Panc1 (cell line): ENCODE data around the gene ZC3HAV1. TPM values are rescaled to one million over a fixed set of nuclear protein-coding genes. Genes with fewer than 3 reads are reported as not detected.

Experiments used
- ATAC-seq: fragments of 200-7000 bp; cut with Tn5 transposase; 2 replicates; pipeline ENCODE4 v1.9.1; 2020; ENCODE audit warnings: mild to moderate bottlenecking, moderate library complexity
- BruUV-seq: library from RNA; stranded (reverse); fragments of 400-500 nt; replicated peaks from 2 replicates; lab custom pipeline; 2021; lab: Mats Ljungman, UMichigan
- CTCF ChIA-PET: fragments of 300-600 bp; sonication (Branson Sonifier 250); formaldehyde crosslinking; loops from one replicate; lab custom pipeline; 2022; ENCODE audit warnings: antibody characterized with exemption; lab: Charles Lee
- POLR2A ChIA-PET: fragments of 300-600 bp; sonication (Branson Sonifier 250); formaldehyde crosslinking; loops from one replicate; lab custom pipeline; 2022; ENCODE audit warnings: antibody characterized with exemption; lab: Charles Lee
- DNase-seq: peaks from one replicate; pipeline ENCODE4 v3.0.0-alpha.2; 2010; ENCODE audit warnings: low read depth, low spot score
- H3K27ac ChIP-seq: 2 replicates; pipeline ENCODE4 v1.5.1; 2011; ENCODE audit warnings: mild to moderate bottlenecking, low read length, inconsistent platforms
- H3K27me3 ChIP-seq: fragments of 200-500 bp; sonication (Bioruptor generic); 2 replicates; pipeline ENCODE4 v1.6.0; 2014; ENCODE audit warnings: low read length, inconsistent platforms; ENCODE audit not compliant: control insufficient read depth, insufficient read depth
- H3K36me3 ChIP-seq: fragments of 200-500 bp; sonication (Bioruptor generic); 2 replicates; pipeline ENCODE4 v1.5.1; 2014; ENCODE audit warnings: inconsistent platforms, mild to moderate bottlenecking, low read length, moderate library complexity; ENCODE audit not compliant: control insufficient read depth, insufficient read depth
- H3K4me1 ChIP-seq: 2 replicates; pipeline ENCODE4 v1.5.1; 2011; ENCODE audit warnings: inconsistent platforms, mild to moderate bottlenecking, low read length, moderate library complexity; ENCODE audit not compliant: control insufficient read depth, insufficient read depth
- H3K4me3 ChIP-seq, 2 experiments: 2 replicates each; pipeline ENCODE4 v1.5.1; 2011 to 2012; ENCODE audit warnings: low read depth in 2 of 2, low read length in 2 of 2, mild to moderate bottlenecking in 2 of 2, inconsistent platforms in 1 of 2, moderate library complexity in 1 of 2
- H3K9me3 ChIP-seq: fragments of 200-500 bp; sonication (Bioruptor generic); 2 replicates; pipeline ENCODE4 v1.5.1; 2014; ENCODE audit warnings: low read depth, mild to moderate bottlenecking, inconsistent platforms, low read length, moderate library complexity; ENCODE audit not compliant: control insufficient read depth, insufficient read depth
- POLR2AphosphoS5 ChIP-seq: IDR thresholded peaks from 2 replicates; pipeline ENCODE4 v1.6.1; 2012; ENCODE audit warnings: mild to moderate bottlenecking, low read depth, low read length, moderate library complexity
- SIN3A ChIP-seq: IDR thresholded peaks from 2 replicates; pipeline ENCODE4 v1.6.1; 2012; ENCODE audit warnings: low read depth, mild to moderate bottlenecking, low read length, moderate library complexity, borderline replicate concordance; ENCODE audit not compliant: insufficient read depth
- TCF7L2 ChIP-seq: IDR thresholded peaks from 2 replicates; pipeline ENCODE4 v1.6.1; 2011; ENCODE audit warnings: mild to moderate bottlenecking, low read depth, low read length, inconsistent platforms
- in situ Hi-C: cut with HindIII; loops from 2 replicates; pipeline ENCODE4 v1.10.0; 2016; ENCODE audit warnings: low sequenced_read_pairs, low pct_unique_long_range_greater_than_20kb
- intact Hi-C: fragments of 100-400 bp; cut with micrococcal nuclease; formaldehyde crosslinking; loops from one replicate; pipeline ENCODE4 v1.10.0; 2022; ENCODE audit not compliant: unreplicated experiment
- total RNA-seq: library from RNA; stranded (reverse); gene quantifications from one replicate; pipeline ENCODE4 v1.2.1, GENCODE V29; 2021; ENCODE audit not compliant: unreplicated experiment
- TF ChIP-seq, protein P1 (sequence below), 2 experiments: IDR thresholded peaks; 2 replicates each; pipeline ENCODE4 v1.6.1; 2011 to 2012; ENCODE audit warnings: low read depth in 2 of 2, control low read depth in 1 of 2, low read length in 1 of 2, mild to moderate bottlenecking in 1 of 2, moderate library complexity in 1 of 2; ENCODE audit not compliant: insufficient read depth in 1 of 2
- TF ChIP-seq, protein P2 (sequence below): fragments of 450-650 bp; IDR thresholded peaks from 2 replicates; pipeline ENCODE4 v1.5.1; 2017; ENCODE audit warnings: mild to moderate bottlenecking

Gene ZC3HAV1
- total RNA-seq, 1 experiment from 2014 or later, result 47.1 TPM

DNA sequence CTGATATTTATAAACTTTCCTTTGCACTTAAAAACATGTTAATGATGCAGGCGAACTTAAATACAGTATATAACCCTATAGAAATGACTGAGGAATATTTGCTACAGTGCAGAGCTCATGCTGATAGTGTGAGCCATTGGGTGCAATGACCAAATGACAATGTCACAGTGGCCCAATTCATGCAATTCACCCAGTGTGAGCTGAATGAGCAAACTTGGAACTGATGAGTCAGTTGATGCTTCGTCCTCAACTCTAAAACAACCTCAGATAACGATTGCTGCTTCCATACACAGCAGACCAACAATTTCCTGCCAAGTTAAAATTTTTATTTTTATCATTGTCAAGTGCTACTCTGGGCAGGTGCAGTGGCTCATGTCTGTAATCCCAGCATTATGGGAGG lies 61.5 kb downstream of the ZC3HAV1 start:
- POLR2A ChIA-PET, result no interaction called here
- CTCF ChIA-PET, result interaction anchor here (1.0 kb wide), 1 partner anchor 27 kb away, joined by 3 read pairs; no protein-coding TSS in a partner anchor
- no TSS peak for BruUV-seq
- intact Hi-C loops, result no loop called here
- Histone ChIP-seq H3K27ac (no peak overlapping the region), H3K27me3 (no peaks in the 10 kb centered on the region), H3K36me3 (peaks cover 10% of the 10 kb centered on the region), H3K4me1 (no peaks in the 10 kb centered on the region), H3K4me3 (no peak overlapping the region), H3K9me3 (no peaks in the 10 kb centered on the region)
- DNase-seq (no peak), ATAC-seq (no peak)
- TF ChIP-seq, protein P1, sequence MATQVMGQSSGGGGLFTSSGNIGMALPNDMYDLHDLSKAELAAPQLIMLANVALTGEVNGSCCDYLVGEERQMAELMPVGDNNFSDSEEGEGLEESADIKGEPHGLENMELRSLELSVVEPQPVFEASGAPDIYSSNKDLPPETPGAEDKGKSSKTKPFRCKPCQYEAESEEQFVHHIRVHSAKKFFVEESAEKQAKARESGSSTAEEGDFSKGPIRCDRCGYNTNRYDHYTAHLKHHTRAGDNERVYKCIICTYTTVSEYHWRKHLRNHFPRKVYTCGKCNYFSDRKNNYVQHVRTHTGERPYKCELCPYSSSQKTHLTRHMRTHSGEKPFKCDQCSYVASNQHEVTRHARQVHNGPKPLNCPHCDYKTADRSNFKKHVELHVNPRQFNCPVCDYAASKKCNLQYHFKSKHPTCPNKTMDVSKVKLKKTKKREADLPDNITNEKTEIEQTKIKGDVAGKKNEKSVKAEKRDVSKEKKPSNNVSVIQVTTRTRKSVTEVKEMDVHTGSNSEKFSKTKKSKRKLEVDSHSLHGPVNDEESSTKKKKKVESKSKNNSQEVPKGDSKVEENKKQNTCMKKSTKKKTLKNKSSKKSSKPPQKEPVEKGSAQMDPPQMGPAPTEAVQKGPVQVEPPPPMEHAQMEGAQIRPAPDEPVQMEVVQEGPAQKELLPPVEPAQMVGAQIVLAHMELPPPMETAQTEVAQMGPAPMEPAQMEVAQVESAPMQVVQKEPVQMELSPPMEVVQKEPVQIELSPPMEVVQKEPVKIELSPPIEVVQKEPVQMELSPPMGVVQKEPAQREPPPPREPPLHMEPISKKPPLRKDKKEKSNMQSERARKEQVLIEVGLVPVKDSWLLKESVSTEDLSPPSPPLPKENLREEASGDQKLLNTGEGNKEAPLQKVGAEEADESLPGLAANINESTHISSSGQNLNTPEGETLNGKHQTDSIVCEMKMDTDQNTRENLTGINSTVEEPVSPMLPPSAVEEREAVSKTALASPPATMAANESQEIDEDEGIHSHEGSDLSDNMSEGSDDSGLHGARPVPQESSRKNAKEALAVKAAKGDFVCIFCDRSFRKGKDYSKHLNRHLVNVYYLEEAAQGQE (IDR thresholded peaks at IDR 0.05; ENCODE audit: insufficient read depth in 1 of 2, low read depth in 2 of 2, low read length in 1 of 2), result no peak
- TF ChIP-seq, protein P2, sequence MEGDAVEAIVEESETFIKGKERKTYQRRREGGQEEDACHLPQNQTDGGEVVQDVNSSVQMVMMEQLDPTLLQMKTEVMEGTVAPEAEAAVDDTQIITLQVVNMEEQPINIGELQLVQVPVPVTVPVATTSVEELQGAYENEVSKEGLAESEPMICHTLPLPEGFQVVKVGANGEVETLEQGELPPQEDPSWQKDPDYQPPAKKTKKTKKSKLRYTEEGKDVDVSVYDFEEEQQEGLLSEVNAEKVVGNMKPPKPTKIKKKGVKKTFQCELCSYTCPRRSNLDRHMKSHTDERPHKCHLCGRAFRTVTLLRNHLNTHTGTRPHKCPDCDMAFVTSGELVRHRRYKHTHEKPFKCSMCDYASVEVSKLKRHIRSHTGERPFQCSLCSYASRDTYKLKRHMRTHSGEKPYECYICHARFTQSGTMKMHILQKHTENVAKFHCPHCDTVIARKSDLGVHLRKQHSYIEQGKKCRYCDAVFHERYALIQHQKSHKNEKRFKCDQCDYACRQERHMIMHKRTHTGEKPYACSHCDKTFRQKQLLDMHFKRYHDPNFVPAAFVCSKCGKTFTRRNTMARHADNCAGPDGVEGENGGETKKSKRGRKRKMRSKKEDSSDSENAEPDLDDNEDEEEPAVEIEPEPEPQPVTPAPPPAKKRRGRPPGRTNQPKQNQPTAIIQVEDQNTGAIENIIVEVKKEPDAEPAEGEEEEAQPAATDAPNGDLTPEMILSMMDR, result no peak
- TF ChIP-seq SIN3A (no peak), POLR2AphosphoS5 (no peak), TCF7L2 (no peak)
- in situ Hi-C loops, result no loop called here

DNA sequence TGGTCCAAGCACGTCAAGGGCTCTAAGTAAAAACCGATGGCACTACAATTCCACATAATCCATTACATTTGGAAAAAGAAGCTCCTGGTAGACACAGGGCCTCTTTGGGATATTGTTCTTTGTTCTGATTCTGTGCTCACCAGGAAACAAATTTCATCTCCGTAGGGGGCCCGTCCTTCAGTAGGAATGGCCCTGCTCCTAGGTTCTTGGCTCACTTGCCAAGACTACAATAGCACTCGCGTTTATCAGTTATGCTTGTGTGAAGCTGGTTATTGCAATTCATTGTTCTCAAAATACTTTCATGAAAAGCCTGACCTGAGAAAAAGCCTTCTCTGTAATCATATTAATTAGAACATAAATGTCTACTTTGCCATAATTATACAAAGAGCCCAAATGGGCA lies 63.4 kb downstream of the ZC3HAV1 start:
- ATAC-seq, result no peak
- in situ Hi-C loops, result no loop called here
- intact Hi-C loops, result no loop called here
- POLR2A ChIA-PET, result interaction anchor here (0.6 kb wide), 1 partner anchor 11 kb away, joined by 5 read pairs; no protein-coding TSS in a partner anchor
- DNase-seq, result no peak
- Histone ChIP-seq H3K27ac (no peak overlapping the region), H3K4me3 (no peak overlapping the region), H3K4me1 (no peaks in the 10 kb centered on the region), H3K27me3 (no peaks in the 10 kb centered on the region), H3K36me3 (peaks cover 10% of the 10 kb centered on the region), H3K9me3 (no peaks in the 10 kb centered on the region)
- TF ChIP-seq, protein P2, result no peak
- TF ChIP-seq POLR2AphosphoS5 (no peak), TCF7L2 (no peak)
- TF ChIP-seq, protein P1 (IDR thresholded peaks at IDR 0.05; ENCODE audit: insufficient read depth in 1 of 2, low read depth in 2 of 2, low read length in 1 of 2), result no peak
- CTCF ChIA-PET, result no interaction called here
- no TSS peak for BruUV-seq
